A673 (cell line): ENCODE results near the gene ZNF267.

Experiments used
- EZH2 ChIP-seq: fragments of 200-600 bp; sonication (generic); IDR thresholded peaks from 2 replicates; pipeline ENCODE4 v1.6.1; 2017; ENCODE audit warnings: borderline replicate concordance, low read depth, mild to moderate bottlenecking, mixed read lengths, antibody characterized with exemption, low read length; ENCODE audit not compliant: poor library complexity, severe bottlenecking
- TF ChIP-seq, protein P1 (sequence below): fragments of 300-800, 200-600 bp; sonication (generic); conservative IDR thresholded peaks from 2 replicates; pipeline ENCODE4 v1.5.1; 2017; ENCODE audit warnings: low read depth, mild to moderate bottlenecking, antibody characterized with exemption, low read length, moderate library complexity, mixed read lengths

GRCh38 chr16:31879937-31880321, 6.3 kb downstream of the ZNF267 start:
- TF ChIP-seq, protein P1, sequence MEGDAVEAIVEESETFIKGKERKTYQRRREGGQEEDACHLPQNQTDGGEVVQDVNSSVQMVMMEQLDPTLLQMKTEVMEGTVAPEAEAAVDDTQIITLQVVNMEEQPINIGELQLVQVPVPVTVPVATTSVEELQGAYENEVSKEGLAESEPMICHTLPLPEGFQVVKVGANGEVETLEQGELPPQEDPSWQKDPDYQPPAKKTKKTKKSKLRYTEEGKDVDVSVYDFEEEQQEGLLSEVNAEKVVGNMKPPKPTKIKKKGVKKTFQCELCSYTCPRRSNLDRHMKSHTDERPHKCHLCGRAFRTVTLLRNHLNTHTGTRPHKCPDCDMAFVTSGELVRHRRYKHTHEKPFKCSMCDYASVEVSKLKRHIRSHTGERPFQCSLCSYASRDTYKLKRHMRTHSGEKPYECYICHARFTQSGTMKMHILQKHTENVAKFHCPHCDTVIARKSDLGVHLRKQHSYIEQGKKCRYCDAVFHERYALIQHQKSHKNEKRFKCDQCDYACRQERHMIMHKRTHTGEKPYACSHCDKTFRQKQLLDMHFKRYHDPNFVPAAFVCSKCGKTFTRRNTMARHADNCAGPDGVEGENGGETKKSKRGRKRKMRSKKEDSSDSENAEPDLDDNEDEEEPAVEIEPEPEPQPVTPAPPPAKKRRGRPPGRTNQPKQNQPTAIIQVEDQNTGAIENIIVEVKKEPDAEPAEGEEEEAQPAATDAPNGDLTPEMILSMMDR = no peak
- TF ChIP-seq EZH2 = no peak
